GM21619 (cell line): ENCODE measurements around the gene ZER1.
A peak's percentile ranks its signal among the peaks of the same experiment; 100 is the strongest.
"Not testable (repeated sequence)": the region's sequence is repeated elsewhere in the genome, so short reads cannot be mapped to it uniquely, and the experiment has no call there.

Experiments used
- ATAC-seq: cut with Tn5 transposase; IDR thresholded peaks from one replicate; pipeline ENCODE4 v1.9.1; 2021; ENCODE audit not compliant: unreplicated experiment

The ZER1 gene

DNA sequence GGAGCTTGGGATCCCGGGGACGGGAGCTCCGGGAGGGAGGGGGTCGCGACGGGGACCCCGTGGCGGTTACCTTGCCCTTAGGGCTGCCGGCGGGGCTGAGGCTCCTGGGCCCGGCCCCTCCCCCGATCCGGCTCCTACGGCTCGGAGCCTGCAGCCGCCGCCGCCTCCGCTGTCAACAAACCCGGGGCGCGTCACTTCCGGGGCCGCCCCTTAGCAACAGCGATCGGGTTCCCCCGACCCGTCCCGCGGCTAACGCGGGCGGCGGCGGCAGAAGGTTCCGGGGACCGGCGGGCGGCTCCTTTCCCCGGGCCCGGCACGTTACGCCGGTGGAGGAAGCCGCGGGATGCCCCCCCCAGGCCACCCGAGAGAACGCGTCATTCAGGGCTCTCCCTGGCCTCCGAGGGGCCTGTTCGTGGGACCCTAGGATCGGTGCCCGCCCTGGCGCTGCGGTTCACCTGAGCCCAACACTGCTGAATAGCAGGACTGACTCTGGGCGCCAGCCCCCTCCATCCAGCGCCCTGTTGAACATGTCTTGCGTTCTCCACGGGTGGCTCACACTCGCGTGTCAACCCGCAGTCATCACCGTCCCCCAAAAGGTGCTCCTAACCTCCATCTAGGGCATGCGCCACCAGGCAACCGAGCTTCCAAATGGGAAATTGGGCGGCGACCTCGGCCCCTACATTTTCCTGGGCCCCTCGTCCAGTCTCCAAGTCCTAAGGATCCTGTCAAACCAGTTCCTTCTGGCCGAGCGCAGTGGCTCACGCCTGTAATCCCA is at the start of gene ZER1:
Gene ZER1 (minus strand): TSS at position 183 of the 775 bp plus-strand sequence. CDS start 16,362 bp downstream, outside the sequence.
- ATAC-seq: peak; percentile 89

DNA sequence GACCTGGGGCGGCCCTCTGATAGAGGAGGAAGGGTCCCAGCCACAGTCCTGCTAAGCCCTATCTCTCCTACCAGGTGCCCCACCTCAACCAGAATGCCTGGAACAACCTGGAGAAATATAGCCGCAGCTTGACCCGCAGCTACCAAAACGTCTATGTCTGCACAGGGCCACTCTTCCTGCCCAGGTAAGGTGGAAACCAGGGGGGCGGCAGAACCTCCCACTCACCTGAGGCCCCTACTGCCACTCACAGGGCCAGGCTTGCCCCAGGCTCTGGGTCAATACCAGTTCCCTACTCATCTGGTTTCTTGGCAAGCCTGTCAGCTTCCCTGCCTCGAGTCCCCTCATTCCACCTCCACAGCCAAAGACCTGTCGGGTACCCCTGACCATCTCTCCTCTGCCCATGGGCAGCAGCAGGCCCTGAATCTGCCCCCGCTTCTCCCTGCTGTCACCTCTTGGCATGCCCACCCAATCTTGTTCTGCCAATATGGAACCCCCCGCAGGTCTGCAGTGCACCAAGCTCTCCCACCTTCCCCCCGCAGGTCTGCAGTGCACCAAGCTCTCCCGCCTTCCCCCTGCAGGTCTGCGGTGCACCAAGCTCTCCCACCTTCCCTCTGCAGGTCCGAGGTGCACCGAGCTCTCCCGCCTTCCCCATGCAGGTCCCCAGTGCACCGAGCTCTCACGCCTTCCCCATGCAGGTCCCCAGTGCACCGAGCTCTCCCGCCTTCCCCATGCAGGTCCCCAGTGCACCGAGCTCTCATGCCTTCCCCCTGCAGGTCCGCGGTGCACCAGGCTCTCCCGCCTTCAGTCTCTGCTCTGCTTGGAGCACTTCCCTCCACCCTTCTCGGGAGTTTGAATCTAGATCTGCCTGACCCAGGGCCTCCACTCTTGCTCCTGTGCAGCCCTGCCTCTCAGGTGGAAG is 49.2 kb upstream of the ZER1 start:
- ATAC-seq: no peak

DNA sequence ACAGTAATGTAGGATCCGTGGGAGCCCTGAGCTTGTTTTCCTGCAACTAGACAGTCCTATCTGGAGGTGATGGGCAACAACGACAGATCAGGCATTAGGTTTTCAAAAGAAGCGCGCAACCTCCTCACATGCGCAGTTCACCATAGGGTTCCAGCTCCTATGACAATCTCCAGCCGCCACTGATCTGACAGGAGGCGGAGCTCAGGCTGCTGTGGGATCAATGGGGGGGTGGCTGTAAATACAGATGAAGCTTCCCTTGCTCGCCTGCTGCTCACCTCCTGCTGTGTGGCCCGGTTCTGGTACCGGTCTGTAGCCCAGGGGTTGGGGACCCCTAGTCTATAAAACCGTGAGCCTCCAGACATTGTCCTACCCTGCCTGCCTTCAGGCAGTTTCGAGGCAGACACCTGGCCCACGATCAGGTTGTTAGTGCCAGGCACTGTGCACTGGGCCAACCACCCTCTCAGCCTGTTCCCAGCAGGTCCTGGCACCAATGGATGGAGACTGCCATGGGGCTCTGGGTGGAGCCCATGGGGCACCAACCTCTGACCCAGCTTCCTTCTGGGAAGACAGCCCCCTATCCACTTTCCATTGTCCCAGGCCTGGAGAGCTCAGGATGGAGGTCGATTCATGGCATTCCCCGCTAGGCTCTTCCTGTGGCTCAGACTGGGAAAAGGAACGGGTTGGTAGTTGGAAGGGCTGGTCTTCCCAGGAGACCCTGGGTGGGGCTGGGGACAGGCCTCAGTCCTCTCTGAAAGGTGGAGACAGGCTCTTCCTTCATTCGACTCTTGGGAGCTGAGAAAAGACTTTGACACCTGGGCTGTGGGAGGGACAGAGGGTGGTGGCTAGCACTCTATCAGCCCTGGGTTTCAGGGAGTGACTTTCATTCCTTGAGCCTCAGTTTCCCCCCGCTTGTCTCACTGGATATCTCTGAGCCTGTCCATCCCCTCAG is 48.3 kb upstream of the ZER1 start:
- no peak for ATAC-seq

DNA sequence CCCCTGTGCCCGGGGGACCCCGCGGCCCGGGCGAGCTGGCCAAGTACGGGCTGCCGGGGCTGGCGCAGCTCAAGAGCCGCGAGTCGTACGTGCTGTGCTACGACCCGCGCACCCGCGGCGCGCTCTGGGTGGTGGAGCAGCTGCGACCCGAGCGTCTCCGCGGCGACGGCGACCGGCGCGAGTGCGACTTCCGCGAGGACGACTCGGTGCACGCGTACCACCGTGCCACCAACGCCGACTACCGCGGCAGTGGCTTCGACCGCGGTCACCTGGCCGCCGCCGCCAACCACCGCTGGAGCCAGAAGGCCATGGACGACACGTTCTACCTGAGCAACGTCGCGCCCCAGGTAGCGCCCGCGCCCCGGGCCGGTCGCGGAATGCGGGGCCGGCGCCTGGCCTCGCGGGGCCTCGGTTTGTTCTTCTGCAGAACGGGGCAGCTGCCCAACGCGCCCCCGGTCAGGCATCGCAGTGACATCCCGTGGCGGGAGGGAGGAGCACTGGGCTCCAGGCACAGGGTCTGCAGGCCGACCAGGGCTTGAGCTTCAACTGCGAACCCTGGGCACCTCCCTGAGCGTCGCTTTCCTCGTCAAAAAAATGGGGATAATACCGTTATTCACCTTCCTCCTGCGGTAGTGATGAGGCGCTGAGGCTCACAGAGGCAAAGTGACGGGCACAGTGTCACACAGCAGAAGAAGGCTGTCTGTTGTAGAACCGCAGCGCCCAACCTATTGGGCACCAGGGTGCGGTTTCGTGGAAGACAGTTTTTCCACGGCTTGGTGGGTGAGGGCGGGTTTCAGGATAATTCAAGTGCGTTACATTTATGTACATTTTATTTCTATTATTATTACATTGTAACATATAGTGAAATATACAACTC is 47.4 kb upstream of the ZER1 start:
- peak; percentile 28 for ATAC-seq

DNA sequence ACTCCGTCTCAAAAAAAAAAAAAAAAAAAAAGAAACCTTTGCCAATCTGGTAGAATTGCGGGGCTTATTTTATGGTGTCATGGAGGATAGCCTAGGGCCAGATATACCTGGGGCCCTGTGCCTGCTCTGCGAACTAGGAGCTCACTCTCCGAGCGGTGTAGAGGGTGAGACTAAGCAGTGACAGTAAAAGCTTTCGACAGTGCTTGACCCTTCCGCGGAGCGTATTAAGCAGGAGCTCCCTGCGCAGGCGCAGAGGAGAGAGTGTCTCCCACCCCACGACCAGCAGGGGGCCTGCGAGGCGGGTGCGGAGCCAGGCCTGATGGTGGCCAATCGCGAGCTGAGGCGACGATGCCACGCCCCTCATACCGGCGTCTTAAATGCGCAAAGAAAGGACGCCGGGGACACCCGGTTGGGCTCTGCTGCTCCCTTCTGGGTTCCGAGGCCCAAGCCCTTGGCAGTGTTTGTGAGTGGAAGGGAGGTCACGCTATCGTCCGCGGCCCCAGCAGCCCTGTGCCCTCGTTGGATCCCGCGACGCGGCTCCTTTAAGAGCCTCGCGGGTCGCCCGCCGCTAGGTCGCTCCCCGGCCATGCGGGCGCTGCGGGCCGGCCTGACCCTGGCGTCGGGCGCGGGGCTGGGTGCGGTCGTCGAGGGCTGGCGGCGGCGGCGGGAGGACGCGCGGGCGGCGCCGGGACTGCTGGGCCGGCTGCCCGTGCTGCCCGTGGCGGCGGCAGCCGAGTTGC is 46.5 kb upstream of the ZER1 start, which contains the start of gene ENDOG:
Gene ENDOG (plus strand): TSS at position 402 of the 740 bp plus-strand sequence. CDS start 185 bp downstream, at position 587.
- ATAC-seq: peak; percentile 86

DNA sequence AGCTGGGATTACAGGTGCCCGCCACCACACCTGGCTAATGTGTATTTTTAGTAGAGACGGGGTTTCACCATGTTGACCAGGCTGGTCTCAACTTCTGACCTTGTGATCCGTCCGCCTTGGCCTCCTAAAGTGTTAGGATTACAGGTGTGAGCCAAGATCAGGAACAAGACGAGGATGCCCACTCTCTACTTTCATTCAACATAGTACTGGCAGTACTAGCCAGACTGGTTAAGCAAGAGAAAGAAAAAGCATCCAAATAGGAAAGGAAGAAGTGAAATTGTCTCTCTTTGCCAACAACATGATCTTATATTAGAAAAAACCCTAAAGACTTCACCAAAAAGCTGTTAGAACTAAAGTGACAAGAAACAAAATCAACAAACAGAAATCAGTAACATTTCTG is 39.1 kb upstream of the ZER1 start:
- ATAC-seq: no peak

DNA sequence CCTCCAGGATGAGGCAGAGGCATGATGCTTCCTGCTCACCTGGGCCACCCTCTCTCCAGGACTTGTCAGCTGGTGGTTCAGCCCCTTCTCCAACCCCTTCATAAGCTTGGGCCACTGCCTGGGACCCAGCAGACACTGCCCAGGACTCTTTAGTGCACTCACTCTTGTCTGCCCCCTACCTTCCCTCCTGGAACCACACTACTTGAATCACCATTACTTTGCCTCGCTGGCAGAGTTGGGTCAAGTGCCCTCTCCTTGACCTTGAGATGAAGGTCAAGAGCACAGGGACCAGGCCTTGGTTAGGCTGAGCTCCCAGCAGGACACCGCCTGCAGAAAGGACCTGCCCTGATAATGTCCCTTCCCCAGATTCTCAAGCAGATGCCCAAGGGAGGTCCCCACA is 38.1 kb upstream of the ZER1 start:
- ATAC-seq: no peak

DNA sequence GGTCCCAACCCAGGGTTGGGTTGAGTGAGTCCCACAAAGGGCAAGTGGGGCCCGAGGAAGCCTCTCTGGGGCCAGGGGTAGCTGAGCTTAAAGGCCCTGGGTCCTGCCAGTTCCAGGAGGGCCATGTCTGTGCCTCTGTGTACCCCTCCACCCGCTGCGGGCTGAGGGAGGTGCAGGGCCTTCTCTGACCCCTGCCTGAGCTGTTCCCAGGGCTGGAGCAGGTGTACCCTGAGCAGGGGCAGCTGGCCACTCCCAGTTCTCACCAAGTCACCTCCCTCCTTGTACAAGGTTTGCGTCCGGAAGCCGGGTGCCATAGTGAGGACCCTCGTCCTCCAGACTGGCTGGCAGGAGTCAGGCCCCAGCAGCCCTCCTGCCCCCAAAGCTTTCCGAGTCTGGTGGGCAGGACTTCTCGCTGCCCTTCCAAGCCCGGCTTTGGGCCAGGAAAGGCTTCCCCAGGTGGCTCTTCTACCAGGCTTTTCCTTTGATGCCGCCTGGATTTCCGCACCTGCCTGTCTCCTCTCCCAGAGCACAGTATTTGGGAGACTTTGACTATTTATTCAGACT is 37.4 kb upstream of the ZER1 start:
- no peak for ATAC-seq

DNA sequence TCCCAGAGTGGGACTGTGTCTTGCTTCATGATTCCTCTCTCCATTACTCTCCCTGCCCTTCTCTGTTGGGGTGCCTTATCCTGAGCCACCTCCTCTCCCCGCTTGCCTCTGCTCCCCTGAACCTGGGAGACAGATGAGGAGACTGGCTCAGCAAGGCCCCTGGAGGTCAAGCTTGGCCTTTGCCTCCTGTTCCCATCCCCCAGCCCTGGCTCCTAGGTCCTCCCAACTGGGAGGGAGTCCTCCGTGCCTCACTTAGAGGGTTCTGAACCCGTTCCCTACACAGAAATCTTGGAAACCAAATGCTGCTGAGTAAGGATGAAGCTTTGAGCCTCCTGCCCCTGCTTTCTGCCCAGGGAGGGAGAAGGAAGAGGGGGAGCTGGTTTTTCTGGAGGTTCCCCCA is 36.8 kb upstream of the ZER1 start:
- no peak for ATAC-seq

DNA sequence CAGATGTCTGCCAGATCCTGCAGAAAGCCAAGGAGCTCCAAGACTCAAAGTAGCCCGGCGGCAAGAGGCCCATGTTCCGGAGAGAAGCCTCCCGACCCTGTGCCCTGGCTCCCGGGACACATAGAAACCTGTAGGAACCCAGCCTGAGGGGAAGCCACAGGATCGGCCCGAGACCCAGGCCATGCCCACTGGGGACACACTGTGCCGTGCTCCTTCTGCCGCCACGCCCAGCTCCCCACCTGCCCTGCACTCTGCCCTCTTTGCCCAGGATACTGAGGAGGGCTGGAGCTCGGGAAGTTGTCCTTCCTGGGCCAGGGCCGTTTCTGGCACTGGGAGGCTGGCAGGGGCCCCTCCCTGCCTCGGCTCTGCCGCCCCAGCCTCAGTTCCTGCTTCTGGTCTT is 36.1 kb upstream of the ZER1 start:
- no peak for ATAC-seq

DNA sequence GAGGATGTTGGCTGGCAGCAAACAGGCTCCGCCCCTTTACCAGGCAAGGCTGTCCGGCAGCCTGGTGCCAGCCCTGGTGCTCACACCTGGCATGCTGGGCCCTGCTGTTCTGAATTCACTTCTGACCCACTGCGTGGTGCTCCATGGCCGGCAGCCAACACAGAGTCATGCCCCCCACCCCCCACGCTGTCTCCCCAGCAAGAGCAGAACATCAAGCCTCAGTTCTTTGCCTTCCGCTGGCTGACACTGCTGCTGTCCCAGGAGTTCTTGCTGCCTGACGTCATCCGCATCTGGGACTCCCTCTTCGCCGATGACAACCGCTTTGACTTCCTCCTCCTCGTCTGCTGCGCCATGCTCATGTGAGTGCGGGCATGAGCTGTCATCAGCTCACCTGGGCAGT is 33.9 kb upstream of the ZER1 start:
- ATAC-seq: no peak

DNA sequence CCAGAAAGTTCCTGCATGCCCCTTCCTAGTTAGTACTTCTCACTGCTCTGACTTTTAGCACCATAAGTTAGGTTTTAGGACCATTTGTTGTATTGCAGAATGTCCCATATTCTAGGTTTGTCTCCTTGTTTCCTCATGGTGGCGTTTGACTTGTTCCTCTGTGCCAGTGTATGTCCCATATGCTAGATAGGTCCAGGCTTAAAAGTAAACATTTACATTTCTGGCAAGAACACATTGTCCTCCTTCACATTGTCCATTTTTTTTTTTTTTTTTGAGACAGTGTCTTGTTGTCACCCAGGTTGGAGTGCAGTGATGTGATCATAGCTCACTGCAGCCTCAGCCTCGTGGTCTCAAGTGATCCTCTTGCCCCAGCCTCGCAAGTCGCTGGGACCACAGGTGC is 30.8 kb upstream of the ZER1 start:
- no peak for ATAC-seq

DNA sequence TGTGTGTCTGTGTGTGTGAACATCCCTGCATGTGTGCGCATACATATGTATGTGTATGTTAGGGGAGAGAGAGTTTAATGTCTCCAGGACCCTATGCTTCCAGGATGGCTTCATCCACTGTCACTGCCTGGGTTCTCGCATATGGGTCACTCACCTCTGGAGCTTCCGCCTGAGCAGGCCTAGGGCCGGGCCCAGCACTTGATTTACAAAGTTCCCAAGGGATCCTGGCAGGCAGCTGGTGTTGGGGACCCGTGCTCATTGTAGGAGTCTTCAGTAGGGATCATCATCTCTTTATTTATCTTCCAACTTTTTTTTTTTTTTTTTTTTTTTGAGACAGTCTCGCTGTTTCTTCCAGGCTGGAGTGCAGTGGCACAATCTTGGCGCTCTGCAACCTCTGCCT is 28.3 kb upstream of the ZER1 start:
- no peak for ATAC-seq

DNA sequence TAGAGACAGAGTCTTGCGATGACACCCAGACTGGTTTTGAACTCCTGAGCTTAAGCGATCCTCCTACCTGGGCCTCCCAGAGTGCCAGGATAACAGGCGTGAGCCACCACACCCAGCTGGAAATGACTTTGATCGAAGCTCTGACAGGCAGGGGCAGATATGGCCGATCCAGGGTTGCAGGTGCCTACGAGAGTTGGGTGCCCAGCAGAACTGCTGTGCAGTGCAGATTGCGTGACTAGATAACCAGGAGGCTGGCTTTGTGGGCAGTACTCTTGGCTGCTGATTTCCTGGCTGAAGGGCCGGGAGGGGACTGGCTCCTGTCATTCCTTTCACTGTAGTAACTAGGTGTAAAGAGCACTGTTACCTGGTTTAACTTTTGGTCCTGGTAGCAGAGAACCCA is 27.2 kb upstream of the ZER1 start:
- no peak for ATAC-seq

DNA sequence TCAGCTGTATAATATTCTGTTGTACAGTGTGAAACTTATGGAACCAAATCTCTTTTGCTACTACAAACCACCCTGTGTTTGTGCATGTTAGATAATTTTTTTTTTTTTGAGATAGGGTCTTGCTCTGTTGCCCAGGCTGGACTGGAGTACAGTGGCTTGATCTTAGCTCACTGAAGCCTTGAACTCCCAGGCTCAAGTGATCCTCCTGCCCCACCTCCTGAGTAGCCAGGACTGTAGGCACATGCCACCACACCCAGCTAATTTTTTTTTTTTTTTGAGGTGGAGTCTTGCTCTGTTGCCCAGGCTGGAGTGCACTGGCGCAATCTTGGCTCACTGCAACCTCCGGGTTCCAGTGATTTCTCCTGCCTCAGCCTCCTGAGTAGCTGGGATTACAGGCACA is 23.2 kb upstream of the ZER1 start:
- not testable (repeated sequence) for ATAC-seq

DNA sequence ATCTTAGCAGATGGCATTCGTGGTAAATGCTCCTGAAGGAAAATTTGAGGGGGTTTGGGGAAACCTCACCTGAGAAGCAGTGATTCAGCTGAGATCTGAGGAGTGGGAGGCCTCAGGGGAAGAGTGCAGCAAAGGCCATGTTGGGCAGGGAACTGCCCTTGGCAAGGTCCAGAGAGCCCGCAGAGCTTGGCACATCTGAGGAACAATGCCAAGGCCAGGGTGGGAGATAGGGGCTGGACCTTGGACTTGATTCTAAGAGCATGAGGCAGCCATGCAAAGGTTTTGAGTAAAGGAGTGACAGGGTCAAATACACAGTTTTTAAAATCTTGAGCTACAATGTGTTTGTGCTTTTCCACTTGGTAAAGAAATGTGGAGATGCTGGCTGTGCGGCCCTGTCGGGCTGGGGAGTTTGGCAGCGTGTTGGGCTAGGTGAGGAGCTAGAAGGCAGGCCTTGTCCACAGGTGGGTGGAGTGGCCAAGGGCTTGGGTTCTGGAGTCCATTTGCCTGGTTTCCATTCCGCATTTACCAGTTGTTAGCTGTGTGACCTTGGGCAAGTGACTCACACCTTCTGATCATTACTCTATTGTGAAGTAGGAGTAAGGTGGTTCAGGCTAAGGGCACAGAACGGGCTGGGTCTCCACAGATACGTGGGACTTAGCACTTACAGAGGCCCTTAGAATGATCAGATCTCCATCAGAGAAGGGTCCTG is 21.4 kb upstream of the ZER1 start:
- ATAC-seq: no peak

DNA sequence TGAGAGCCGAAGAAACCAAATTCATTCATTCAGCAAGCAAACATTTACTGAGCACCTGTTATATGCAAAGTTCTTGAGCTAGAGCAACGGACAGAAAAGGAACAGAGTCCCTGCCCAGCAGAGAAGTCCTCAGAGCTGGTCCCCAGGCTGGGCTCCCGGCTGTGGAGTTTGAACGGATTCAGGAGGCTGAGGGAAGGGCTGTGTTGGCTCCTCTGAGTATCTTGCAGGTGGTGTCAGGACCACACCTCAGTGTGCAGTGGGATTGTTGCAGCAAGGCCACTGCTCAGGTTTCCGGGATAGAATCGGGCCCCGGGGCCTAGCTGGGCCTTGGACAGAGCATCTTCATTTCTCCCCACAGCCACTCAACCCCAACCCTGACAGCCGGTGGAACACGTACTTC is 20.4 kb upstream of the ZER1 start:
- ATAC-seq: no peak

DNA sequence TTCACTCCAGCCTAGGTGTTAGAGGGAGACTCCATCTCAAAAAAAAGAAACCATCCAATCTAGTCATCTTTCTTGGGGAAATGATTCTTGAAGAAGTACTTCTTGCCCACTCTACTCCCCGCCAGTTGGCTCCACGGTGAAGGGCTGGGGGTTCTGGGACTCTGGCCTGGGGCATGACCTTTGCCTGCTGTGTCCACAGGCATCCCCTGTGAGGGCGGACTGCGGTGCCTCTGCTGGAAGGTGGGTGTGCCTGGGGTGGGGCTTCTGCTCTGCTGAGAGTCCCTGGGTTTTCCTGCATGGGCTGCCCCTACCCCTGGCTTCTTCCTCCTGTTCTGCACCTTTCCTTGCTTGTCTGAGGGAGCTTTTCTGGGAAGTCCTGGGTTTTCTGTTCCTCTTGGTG is 18.8 kb upstream of the ZER1 start:
- ATAC-seq: no peak
